ENCODE results near the gene ATP11A.
"Not testable (repeated sequence)": the region's sequence is repeated elsewhere in the genome, so short reads cannot be mapped to it uniquely, and the experiment has no call there.

Gene ATP11A

GRCh38 chr13:112791663-112792440, 102.0 kb downstream of the ATP11A start:
- peaks cover 8% of the 10 kb centered on the region for H3K9me3 Mint-ChIP-seq
- no peaks in the 10 kb centered on the region for H3K27me3 Mint-ChIP-seq
- no peak overlapping the region for H3K4me3 Mint-ChIP-seq
- ATAC-seq (no peak), DNase-seq (no peak)
- H3K36me3 Mint-ChIP-seq (ENCODE audit: low read depth): peaks cover 15% of the 10 kb centered on the region
- no peak overlapping the region for H3K27ac Mint-ChIP-seq
- H3K4me1 Mint-ChIP-seq: peaks cover 10% of the 10 kb centered on the region

DNA sequence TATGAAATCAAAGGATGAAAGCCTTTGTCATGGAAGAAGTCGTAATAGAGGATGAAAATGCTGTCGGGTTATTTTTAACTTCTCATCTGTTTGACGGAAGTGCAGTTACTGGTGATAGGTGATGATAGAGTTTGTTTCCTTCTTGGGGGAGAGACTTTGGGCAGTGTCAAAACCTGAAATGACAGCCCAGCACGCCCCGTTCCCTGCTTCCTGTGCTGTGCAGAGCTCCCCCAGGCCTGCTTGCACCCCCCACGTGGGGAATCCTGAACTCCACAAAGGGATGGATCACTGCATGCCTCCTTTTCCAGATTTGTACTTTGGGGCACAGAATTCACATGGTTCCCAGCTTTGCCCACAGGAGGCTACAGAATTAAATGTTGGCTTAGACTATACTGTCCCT, 102.7 kb downstream of the ATP11A start:
- Mint-ChIP-seq H3K4me1 (peaks cover 10% of the 10 kb centered on the region), H3K36me3 (ENCODE audit: low read depth) (peaks cover 18% of the 10 kb centered on the region), H3K27ac (no peak overlapping the region), H3K4me3 (no peak overlapping the region), H3K9me3 (peaks cover 8% of the 10 kb centered on the region), H3K27me3 (no peaks in the 10 kb centered on the region)
- DNase-seq (no peak), ATAC-seq (no peak)

GRCh38 chr13:112793545-112794445, 104.0 kb downstream of the ATP11A start:
- H3K36me3 Mint-ChIP-seq (ENCODE audit: low read depth): peaks cover 17% of the 10 kb centered on the region

DNA sequence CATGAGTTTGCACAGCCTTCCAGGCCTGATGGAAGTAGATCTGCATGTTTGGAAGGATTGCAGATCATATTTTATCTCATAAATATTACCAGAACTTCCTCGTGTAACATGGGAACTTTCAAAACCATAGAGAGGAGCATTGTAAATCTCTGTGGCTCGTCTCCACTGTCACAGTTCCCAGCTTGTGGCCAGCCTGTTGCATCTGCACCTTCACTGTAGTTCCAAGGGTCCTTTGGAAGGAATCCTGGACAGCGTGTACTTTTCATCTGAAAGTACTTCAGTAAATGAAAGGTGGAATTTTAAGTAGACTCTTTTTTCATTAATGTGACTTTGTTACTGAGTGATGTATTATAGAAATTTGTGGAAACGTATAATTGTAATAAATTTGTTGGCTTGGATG, 105.4 kb downstream of the ATP11A start:
- H3K27me3 Mint-ChIP-seq: no peaks in the 10 kb centered on the region
- peaks cover 10% of the 10 kb centered on the region for H3K4me1 Mint-ChIP-seq
- H3K36me3 Mint-ChIP-seq (ENCODE audit: low read depth): peaks cover 16% of the 10 kb centered on the region
- DNase-seq (no peak), ATAC-seq (no peak)
- H3K9me3 Mint-ChIP-seq: peaks cover 19% of the 10 kb centered on the region
- no peak overlapping the region for H3K4me3 Mint-ChIP-seq
- no peak overlapping the region for H3K27ac Mint-ChIP-seq

More at GRCh38 chr13:112793545-112794445, 104.0 kb downstream of the ATP11A start:
- Mint-ChIP-seq H3K4me3 (no peak overlapping the region), H3K27me3 (no peaks in the 10 kb centered on the region), H3K9me3 (peaks cover 10% of the 10 kb centered on the region), H3K4me1 (peaks cover 10% of the 10 kb centered on the region), H3K27ac (no peak overlapping the region)
- ATAC-seq: no peak
- no peak for DNase-seq

- Mint-ChIP-seq H3K4me3 (no peak overlapping the region), H3K27me3 (no peaks in the 10 kb centered on the region), H3K36me3 (ENCODE audit: low read depth) (peaks cover 16% of the 10 kb centered on the region), H3K4me1 (peaks cover 8% of the 10 kb centered on the region), H3K9me3 (peaks cover 19% of the 10 kb centered on the region), H3K27ac (no peak overlapping the region)
- no peak for DNase-seq
- ATAC-seq: no peak
Measured at GRCh38 chr13:112796190-112796915, 106.5 kb downstream of the ATP11A start.

DNA sequence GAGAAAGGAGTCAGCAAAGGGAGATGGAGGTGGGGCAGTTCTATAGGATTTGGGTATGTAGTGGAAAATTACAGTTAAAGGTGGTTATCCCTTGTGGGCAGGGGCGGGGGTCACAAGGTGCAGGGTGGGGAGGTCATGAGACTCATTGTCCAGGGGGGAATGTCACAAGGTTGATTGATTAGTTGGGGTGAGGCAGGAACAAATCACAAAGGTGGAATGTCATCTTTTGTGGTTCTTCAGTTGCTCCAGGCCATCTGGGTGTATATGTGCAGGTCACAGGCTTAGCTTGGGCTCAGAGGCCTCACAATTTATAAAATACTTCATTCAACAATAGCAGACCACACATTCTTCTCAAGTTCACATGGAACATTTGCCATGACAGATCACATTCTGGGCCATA, 109.6 kb downstream of the ATP11A start:
- Mint-ChIP-seq H3K27me3 (no peaks in the 10 kb centered on the region), H3K27ac (no peak overlapping the region), H3K9me3 (peaks cover 19% of the 10 kb centered on the region), H3K4me1 (peaks cover 8% of the 10 kb centered on the region), H3K36me3 (ENCODE audit: low read depth) (peaks cover 14% of the 10 kb centered on the region), H3K4me3 (no peak overlapping the region)
- DNase-seq: no peak
- ATAC-seq: no peak

DNA sequence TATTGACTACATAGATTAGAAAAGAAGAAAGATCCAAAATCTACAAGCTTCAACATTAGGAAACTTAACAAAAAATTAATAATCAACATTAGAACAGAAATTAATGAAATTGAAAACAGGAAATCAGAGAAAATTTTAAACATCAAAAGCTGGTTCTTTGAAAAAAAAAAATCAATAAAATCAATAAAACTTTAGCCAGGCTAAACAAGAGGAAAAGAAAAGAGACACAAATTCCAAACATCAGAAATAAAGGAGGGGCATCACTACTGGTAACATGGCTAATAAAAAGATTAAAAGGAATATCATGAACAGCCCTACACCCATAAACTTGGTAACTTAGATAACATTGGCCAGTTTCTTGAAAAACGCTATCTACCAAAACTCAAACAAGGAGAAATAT, 110.2 kb downstream of the ATP11A start:
- no peak for DNase-seq
- no peak overlapping the region for H3K27ac Mint-ChIP-seq
- no peak for ATAC-seq
- peaks cover 8% of the 10 kb centered on the region for H3K4me1 Mint-ChIP-seq
- H3K9me3 Mint-ChIP-seq: peaks cover 19% of the 10 kb centered on the region
- no peaks in the 10 kb centered on the region for H3K27me3 Mint-ChIP-seq
- H3K36me3 Mint-ChIP-seq (ENCODE audit: low read depth): peaks cover 14% of the 10 kb centered on the region
- H3K4me3 Mint-ChIP-seq: no peak overlapping the region

DNA sequence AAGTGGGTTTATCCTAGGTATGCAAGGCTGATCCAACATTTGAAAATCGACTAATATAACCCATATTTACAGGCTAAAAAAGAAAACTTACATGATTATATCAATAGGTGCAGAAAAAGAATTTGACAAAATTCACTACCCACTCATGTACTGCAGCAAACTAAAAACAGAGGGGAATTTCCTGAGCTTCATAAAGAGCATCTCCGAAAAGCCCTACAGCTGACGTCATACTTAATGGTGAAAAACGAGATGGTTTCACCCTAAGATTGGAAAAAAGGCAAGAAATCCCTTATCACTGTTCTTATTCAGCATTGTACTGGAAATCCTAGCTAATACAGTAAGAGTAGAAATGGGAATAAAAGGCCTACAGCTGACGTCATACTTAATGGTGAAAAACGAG, 111.0 kb downstream of the ATP11A start:
- not testable (repeated sequence) for H3K4me3 Mint-ChIP-seq, H3K27ac Mint-ChIP-seq, H3K27me3 Mint-ChIP-seq, DNase-seq, H3K4me1 Mint-ChIP-seq, ATAC-seq
- Mint-ChIP-seq H3K9me3 (peaks cover 19% of the 10 kb centered on the region), H3K36me3 (ENCODE audit: low read depth) (peaks cover 14% of the 10 kb centered on the region)

GRCh38 chr13:112802802-112803195, 113.0 kb downstream of the ATP11A start:
- Mint-ChIP-seq H3K27me3 (no peaks in the 10 kb centered on the region), H3K9me3 (peaks cover 11% of the 10 kb centered on the region), H3K4me3 (no peak overlapping the region), H3K36me3 (ENCODE audit: low read depth) (peaks cover 10% of the 10 kb centered on the region), H3K4me1 (peaks cover 8% of the 10 kb centered on the region), H3K27ac (peak overlapping the region; percentile 6)
- ATAC-seq: no peak
- DNase-seq: no peak

- H3K4me3 Mint-ChIP-seq: no peak overlapping the region
Measured at GRCh38 chr13:112803422-112803821, 113.6 kb downstream of the ATP11A start.

GRCh38 chr13:112804374-112804773, 114.5 kb downstream of the ATP11A start:
- Mint-ChIP-seq H3K4me3 (no peak overlapping the region), H3K9me3 (peaks cover 3% of the 10 kb centered on the region), H3K36me3 (ENCODE audit: low read depth) (peaks cover 5% of the 10 kb centered on the region), H3K4me1 (peaks cover 8% of the 10 kb centered on the region), H3K27ac (no peak overlapping the region), H3K27me3 (no peaks in the 10 kb centered on the region)
- ATAC-seq (no peak), DNase-seq (no peak)

More at GRCh38 chr13:112803422-112803821, 113.6 kb downstream of the ATP11A start:
- H3K9me3 Mint-ChIP-seq: peaks cover 11% of the 10 kb centered on the region
- peaks cover 8% of the 10 kb centered on the region for H3K4me1 Mint-ChIP-seq
- no peak for ATAC-seq
- no peaks in the 10 kb centered on the region for H3K27me3 Mint-ChIP-seq
- DNase-seq: no peak
- peaks cover 10% of the 10 kb centered on the region for H3K36me3 Mint-ChIP-seq (ENCODE audit: low read depth)
- H3K27ac Mint-ChIP-seq: no peak overlapping the region

- no peak overlapping the region for H3K4me3 Mint-ChIP-seq
- H3K27ac Mint-ChIP-seq: no peak overlapping the region
- no peak for DNase-seq
- H3K9me3 Mint-ChIP-seq: no peaks in the 10 kb centered on the region
- H3K36me3 Mint-ChIP-seq (ENCODE audit: low read depth): peaks cover 8% of the 10 kb centered on the region
- ATAC-seq: no peak
- no peaks in the 10 kb centered on the region for H3K27me3 Mint-ChIP-seq
- peaks cover 8% of the 10 kb centered on the region for H3K4me1 Mint-ChIP-seq
Measured at GRCh38 chr13:112806739-112807652, 117.2 kb downstream of the ATP11A start.

DNA sequence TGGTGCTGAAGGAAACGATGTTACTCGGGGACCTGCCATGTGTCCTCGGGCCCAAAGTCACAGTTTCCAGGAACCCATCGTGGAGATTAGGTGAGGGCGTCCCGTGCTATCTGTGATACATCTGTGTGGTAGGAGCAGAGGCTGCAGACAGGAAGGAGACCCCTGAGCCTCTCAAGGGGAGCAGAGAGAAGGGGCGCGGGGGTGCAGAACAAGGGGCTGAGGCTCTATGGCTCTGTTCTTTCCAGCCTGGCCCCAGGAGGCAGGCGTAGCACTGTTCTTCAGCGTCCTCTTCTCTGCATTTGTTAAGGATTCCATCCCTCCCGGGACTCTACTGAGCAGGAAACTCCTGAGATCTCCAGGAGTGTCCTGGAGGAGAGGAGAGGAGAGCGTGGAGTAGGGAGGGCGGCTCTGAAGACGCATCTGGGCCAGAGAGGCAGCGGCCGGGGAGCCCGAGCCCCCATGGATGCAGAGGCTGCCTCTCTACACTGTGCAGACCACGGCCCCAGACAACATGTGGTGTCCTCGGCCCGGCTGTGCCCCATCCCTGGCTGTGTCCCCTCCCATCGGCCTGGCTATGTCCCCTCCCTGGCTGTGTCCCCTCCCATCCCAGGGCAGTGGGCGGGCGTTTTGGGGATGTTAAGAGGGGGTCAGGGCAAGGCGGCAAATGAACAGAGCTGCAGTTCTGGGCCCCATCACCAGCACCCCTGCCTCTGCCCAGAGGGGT, 118.0 kb downstream of the ATP11A start:
- Mint-ChIP-seq H3K9me3 (no peaks in the 10 kb centered on the region), H3K27ac (no peak overlapping the region), H3K4me1 (peaks cover under 1% of the 10 kb centered on the region), H3K27me3 (no peaks in the 10 kb centered on the region), H3K4me3 (no peak overlapping the region), H3K36me3 (ENCODE audit: low read depth) (peaks cover 8% of the 10 kb centered on the region)
- ATAC-seq (no peak), DNase-seq (no peak)
